GM19324 (cell line): ENCODE measurements around the gene CHIC2.

Experiments used
- ATAC-seq: cut with Tn5 transposase; IDR thresholded peaks from one replicate; pipeline ENCODE4 v1.9.1; 2021; ENCODE audit warnings: mild to moderate bottlenecking, moderate library complexity; ENCODE audit not compliant: unreplicated experiment, low FRiP score

The CHIC2 gene

DNA sequence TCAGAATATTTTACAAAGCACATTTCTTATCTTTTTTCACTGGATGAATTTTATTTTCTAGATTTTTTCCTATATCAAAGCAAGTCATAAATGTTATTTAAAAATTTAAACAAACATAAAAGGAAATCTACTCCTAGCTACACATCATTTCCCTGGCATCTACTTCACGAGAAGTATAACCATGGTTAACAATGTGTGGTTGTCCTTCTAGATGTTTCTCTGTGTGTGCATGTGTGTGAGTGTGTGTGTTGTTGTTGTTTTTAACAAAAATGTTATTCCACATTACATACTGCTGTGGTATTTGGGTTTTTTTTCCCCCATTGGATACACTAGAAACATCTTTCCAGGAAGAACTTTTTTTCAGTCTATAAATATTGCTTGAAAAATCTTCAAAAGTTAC lies 103.1 kb downstream of the CHIC2 start:
- no peak for ATAC-seq

DNA sequence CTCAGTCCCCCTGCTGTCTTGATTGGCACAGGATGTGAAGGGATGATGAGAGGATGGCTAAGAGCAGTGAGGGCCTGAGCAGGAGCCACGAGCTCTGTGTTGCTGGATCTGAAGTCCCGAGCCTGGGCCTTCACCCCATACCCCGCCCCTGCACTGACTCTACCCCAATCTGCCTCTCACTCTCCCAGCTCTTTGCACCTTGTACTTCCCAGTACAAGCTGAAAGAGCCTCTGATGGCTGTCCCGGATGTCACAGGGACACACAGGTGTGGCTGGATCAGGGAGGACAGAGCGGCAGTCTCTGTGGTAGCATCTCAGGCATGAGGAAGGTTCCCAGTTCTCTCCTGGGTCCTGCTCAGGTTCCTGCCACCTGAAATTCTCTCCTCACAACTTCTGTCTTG lies 103.6 kb downstream of the CHIC2 start:
- no peak for ATAC-seq
